ENCODE measurements around the gene TMEM45B. TPM values are rescaled to one million over a fixed set of nuclear protein-coding genes. Genes with fewer than 3 reads are reported as not detected.
"Not testable (repeated sequence)": the region's sequence is repeated elsewhere in the genome, so short reads cannot be mapped to it uniquely, and the experiment has no call there.

Gene TMEM45B
- total RNA-seq, 1 donor from 2014 or later, result 28.2 TPM

GRCh38 chr11:129825380-129825779, 9.7 kb downstream of the TMEM45B start:
- Mint-ChIP-seq H3K4me1 (ENCODE audit: unreplicated experiment) (no peaks in the 10 kb centered on the region), H3K36me3 (no peaks in the 10 kb centered on the region), H3K9me3 (no peaks in the 10 kb centered on the region), H3K27ac (no peak overlapping the region), H3K4me3 (no peak overlapping the region), H3K27me3 (no peaks in the 10 kb centered on the region)
- no peak for TF ChIP-seq CTCF (conservative IDR thresholded peaks at IDR 0.05)
- no peak for DNase-seq (ENCODE audit: extremely low spot score, unreplicated experiment)

- TF ChIP-seq CTCF (conservative IDR thresholded peaks at IDR 0.05), result no peak
- H3K9me3 Mint-ChIP-seq, result no peaks in the 10 kb centered on the region
- no peak for DNase-seq (ENCODE audit: extremely low spot score, unreplicated experiment)
- H3K4me3 Mint-ChIP-seq, result peak overlapping the region; percentile 53
- H3K27me3 Mint-ChIP-seq, result no peaks in the 10 kb centered on the region
- no peaks in the 10 kb centered on the region for H3K4me1 Mint-ChIP-seq (ENCODE audit: unreplicated experiment)
- H3K27ac Mint-ChIP-seq, result peak overlapping the region; percentile 87
- H3K36me3 Mint-ChIP-seq, result no peaks in the 10 kb centered on the region
Measured at GRCh38 chr11:129828301-129828836, 12.7 kb downstream of the TMEM45B start.

GRCh38 chr11:129829497-129829896, 13.8 kb downstream of the TMEM45B start:
- not testable (repeated sequence) for H3K4me1 Mint-ChIP-seq (ENCODE audit: unreplicated experiment); H3K27ac Mint-ChIP-seq; DNase-seq (ENCODE audit: extremely low spot score, unreplicated experiment); H3K4me3 Mint-ChIP-seq; H3K27me3 Mint-ChIP-seq; H3K9me3 Mint-ChIP-seq; H3K36me3 Mint-ChIP-seq

- H3K27me3 Mint-ChIP-seq; H3K27ac Mint-ChIP-seq; H3K9me3 Mint-ChIP-seq; H3K4me3 Mint-ChIP-seq; H3K4me1 Mint-ChIP-seq (ENCODE audit: unreplicated experiment); H3K36me3 Mint-ChIP-seq; DNase-seq (ENCODE audit: extremely low spot score, unreplicated experiment): not testable (repeated sequence)
Measured at GRCh38 chr11:129831227-129831626, 15.6 kb downstream of the TMEM45B start.

GRCh38 chr11:129833260-129833659, 17.6 kb downstream of the TMEM45B start:
- H3K27me3 Mint-ChIP-seq; H3K4me3 Mint-ChIP-seq; H3K36me3 Mint-ChIP-seq; DNase-seq (ENCODE audit: extremely low spot score, unreplicated experiment); H3K9me3 Mint-ChIP-seq; H3K27ac Mint-ChIP-seq; H3K4me1 Mint-ChIP-seq (ENCODE audit: unreplicated experiment): not testable (repeated sequence)

GRCh38 chr11:129836423-129836891, 20.8 kb downstream of the TMEM45B start:
- not testable (repeated sequence) for H3K9me3 Mint-ChIP-seq; H3K27me3 Mint-ChIP-seq; H3K4me3 Mint-ChIP-seq; DNase-seq (ENCODE audit: extremely low spot score, unreplicated experiment); H3K36me3 Mint-ChIP-seq; H3K4me1 Mint-ChIP-seq (ENCODE audit: unreplicated experiment)
- peak overlapping the region; percentile 1 for H3K27ac Mint-ChIP-seq

- TF ChIP-seq CTCF (conservative IDR thresholded peaks at IDR 0.05), result no peak
- no peak overlapping the region for H3K4me3 Mint-ChIP-seq
- H3K9me3 Mint-ChIP-seq, result no peaks in the 10 kb centered on the region
- H3K27me3 Mint-ChIP-seq, result no peaks in the 10 kb centered on the region
- no peak overlapping the region for H3K27ac Mint-ChIP-seq
- no peak for DNase-seq (ENCODE audit: extremely low spot score, unreplicated experiment)
- H3K36me3 Mint-ChIP-seq, result no peaks in the 10 kb centered on the region
- peaks cover 5% of the 10 kb centered on the region for H3K4me1 Mint-ChIP-seq (ENCODE audit: unreplicated experiment)
Measured at GRCh38 chr11:129836979-129837378, 21.3 kb downstream of the TMEM45B start.

- no peaks in the 10 kb centered on the region for H3K27me3 Mint-ChIP-seq
- H3K4me3 Mint-ChIP-seq, result peak overlapping the region; percentile 28
- H3K9me3 Mint-ChIP-seq, result no peaks in the 10 kb centered on the region
- TF ChIP-seq CTCF (conservative IDR thresholded peaks at IDR 0.05), result no peak
- H3K27ac Mint-ChIP-seq, result peak overlapping the region; percentile 84
- DNase-seq (ENCODE audit: extremely low spot score, unreplicated experiment), result no peak
- no peaks in the 10 kb centered on the region for H3K36me3 Mint-ChIP-seq
- peaks cover 5% of the 10 kb centered on the region for H3K4me1 Mint-ChIP-seq (ENCODE audit: unreplicated experiment)
Measured at GRCh38 chr11:129840236-129840635, 24.6 kb downstream of the TMEM45B start.
